Urinary bladder (tissue), 4 donors: ENCODE results near the gene GALR3. TPM values are rescaled to one million over a fixed set of nuclear protein-coding genes. Genes with fewer than 3 reads are reported as not detected.
A peak's percentile ranks its signal among the peaks of the same experiment; 100 is the strongest.

Experiments used
- DNase-seq: peaks from one replicate; pipeline ENCODE4 v3.0.0-alpha.2; 2015; ENCODE audit errors: extremely low spot score
- H3K27ac ChIP-seq: one replicate; pipeline ENCODE4 v1.5.1; 2013; ENCODE audit warnings: low read depth, mild to moderate bottlenecking, moderate library complexity
- H3K36me3 ChIP-seq: one replicate; pipeline ENCODE4 v1.6.1; 2013; ENCODE audit warnings: mild to moderate bottlenecking, moderate library complexity; ENCODE audit not compliant: insufficient read depth
- H3K4me1 ChIP-seq: one replicate; pipeline ENCODE4 v1.6.1; 2013; ENCODE audit warnings: mild to moderate bottlenecking, moderate library complexity; ENCODE audit not compliant: insufficient read depth
- H3K4me3 ChIP-seq: one replicate; pipeline ENCODE4 v1.5.1; 2013; ENCODE audit warnings: low read depth, low read length
- WGBS: extraction: QIAGEN DNeasy Blood & Tissue Kit; methylation state at CpG from one replicate; pipeline ENCODE4 v1.1.7; 2013; 5-methylcytosine and 5-hydroxymethylcytosine counted together
- polyA plus RNA-seq: library from polyadenylated mRNA; stranded (reverse); fragments of 200-250 nt; gene quantifications from one replicate; pipeline ENCODE4 v1.2.3, GENCODE V29; 2013
- total RNA-seq: library from RNA; depleted of rRNA; stranded (reverse); fragments of >200 nt; gene quantifications from one replicate; pipeline ENCODE4 v1.2.3, GENCODE V29; 2014
- donor health status: healthy with polysubstance abuse.
- donor health status: healthy.

The GALR3 gene, protein sequence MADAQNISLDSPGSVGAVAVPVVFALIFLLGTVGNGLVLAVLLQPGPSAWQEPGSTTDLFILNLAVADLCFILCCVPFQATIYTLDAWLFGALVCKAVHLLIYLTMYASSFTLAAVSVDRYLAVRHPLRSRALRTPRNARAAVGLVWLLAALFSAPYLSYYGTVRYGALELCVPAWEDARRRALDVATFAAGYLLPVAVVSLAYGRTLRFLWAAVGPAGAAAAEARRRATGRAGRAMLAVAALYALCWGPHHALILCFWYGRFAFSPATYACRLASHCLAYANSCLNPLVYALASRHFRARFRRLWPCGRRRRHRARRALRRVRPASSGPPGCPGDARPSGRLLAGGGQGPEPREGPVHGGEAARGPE
- total RNA-seq (not detected), polyA plus RNA-seq (not detected)

DNA sequence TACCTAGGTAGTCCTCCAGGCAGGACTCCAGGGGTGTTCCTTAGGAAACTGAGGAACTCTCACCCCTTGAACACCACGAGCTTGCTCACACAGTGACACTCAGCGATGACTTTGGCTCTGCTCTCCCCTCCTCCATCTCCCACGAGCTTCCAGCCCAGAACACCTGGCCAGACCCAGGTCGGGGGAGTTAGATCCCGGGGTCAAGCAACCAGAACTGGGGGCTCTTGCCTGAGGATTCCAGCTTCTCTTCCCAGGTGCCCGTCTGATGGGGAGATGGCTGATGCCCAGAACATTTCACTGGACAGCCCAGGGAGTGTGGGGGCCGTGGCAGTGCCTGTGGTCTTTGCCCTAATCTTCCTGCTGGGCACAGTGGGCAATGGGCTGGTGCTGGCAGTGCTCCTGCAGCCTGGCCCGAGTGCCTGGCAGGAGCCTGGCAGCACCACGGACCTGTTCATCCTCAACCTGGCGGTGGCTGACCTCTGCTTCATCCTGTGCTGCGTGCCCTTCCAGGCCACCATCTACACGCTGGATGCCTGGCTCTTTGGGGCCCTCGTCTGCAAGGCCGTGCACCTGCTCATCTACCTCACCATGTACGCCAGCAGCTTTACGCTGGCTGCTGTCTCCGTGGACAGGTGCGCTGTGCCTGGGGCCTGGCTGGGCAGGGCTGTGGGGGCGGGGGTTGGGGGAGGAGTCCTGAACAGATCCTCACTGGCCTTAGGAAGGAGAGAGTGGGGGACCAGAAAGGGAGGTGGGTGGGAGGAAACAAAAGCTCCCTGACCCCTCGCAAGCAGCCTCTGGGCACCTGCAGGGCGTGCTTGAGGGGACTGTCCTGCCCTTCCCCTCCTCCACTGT lies at the start of gene GALR3:
Gene GALR3, plus strand, starts transcription at position 249 of the 852 bp plus-strand sequence. Its CDS starts 25 bp downstream, at position 274.
- DNase-seq: no peak
- no peaks in the 10 kb centered on the region for H3K36me3 ChIP-seq
- no peak within 1 kb of the TSS for H3K4me3 ChIP-seq
- H3K4me1 ChIP-seq: peaks cover 3% of the 10 kb centered on the region
- WGBS: 64% methylated on average over 21 of the region's 21 CpGs
- no peak within 1 kb of the TSS for H3K27ac ChIP-seq

DNA sequence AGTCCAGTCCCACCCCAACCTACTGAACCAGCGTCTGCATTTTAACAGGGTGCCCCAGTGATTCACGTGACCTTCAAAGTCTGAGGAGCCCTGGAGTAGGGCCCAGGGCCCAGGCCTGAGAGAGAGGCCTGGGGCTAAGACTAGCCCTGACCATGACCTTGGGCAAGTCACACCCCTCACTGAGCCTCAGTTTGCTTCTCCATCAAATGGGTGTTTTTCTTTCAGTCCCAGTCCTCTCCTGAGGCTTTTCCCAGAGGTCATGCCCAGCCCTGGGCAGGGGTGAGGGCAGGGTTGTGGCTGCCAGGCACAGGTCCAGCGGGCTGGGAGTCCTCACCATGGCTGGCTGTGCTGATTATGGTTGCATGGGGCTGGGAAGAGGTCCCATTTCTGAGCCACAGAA lies 48.5 kb upstream of the GALR3 start:
- no peak overlapping the region for H3K4me3 ChIP-seq
- DNase-seq: no peak
- WGBS: 79% methylated on average over 3 of the region's 3 CpGs
- no peaks in the 10 kb centered on the region for H3K4me1 ChIP-seq
- no peaks in the 10 kb centered on the region for H3K36me3 ChIP-seq
- H3K27ac ChIP-seq: no peak overlapping the region

DNA sequence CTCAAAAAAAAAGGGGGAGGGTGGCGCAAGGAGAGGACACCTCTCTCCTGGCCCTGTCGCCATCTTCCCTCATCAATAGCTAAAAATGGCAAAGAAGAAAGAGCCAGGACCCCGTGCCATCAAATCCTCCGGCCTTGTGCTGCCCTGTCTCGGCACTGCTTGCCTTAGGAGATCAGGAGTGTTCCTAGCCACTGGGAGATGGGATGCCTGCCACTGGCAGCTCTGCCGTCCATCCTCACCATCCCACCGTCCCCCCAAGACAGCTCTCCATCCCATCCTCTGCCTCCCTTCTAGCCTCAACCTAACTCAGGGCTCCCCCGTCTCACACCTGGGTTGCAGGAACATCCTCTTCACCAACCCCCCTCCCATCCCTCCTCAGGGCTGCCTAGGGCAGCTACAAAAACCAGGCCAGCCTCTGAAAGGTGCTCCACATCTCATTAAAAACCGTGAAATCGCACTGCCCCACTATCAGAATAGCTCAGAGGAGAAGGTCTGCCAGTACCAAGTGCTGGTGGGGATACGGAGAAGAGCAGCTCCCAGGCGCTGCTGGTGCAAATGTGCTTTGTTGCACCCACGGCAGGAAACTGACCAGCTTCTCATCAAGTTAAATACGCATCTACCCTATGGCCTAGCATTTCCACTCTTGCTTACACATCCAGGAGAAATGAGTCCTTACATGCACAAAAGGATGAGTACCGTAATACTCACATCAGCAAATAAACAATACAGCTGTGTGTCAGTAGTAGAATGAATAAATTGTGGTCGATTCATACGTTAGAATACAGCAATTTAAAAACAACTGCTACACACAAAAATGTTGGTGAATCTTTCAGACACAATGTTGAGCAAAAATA lies 47.2 kb upstream of the GALR3 start:
- no peak overlapping the region for H3K4me3 ChIP-seq
- no peaks in the 10 kb centered on the region for H3K36me3 ChIP-seq
- no peaks in the 10 kb centered on the region for H3K4me1 ChIP-seq
- peak overlapping the region; percentile 46 for H3K27ac ChIP-seq
- 70% methylated on average over 17 of the region's 17 CpGs for WGBS
- no peak for DNase-seq

DNA sequence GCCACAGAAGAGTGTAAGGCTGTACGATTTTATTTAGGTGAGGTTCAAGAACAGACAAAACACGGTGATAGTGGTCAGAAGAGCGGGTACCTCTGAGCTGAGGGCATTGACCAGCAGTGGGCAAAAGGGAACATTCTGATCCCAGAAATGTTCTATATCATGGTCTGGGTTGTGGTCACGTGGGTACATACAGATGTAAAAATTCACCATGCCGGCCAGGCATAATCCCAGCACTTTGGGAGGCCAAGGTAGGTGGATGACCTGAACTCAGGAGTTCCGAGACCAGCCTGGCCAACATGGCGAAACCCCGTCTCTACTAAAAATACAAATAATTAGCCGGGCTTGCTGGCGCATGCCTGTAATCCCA lies 46.6 kb upstream of the GALR3 start:
- no peak for DNase-seq
- H3K4me3 ChIP-seq: no peak overlapping the region
- no peaks in the 10 kb centered on the region for H3K4me1 ChIP-seq
- H3K36me3 ChIP-seq: no peaks in the 10 kb centered on the region
- H3K27ac ChIP-seq: peak overlapping the region; percentile 46
- WGBS: 70% methylated on average over 10 of the region's 10 CpGs

DNA sequence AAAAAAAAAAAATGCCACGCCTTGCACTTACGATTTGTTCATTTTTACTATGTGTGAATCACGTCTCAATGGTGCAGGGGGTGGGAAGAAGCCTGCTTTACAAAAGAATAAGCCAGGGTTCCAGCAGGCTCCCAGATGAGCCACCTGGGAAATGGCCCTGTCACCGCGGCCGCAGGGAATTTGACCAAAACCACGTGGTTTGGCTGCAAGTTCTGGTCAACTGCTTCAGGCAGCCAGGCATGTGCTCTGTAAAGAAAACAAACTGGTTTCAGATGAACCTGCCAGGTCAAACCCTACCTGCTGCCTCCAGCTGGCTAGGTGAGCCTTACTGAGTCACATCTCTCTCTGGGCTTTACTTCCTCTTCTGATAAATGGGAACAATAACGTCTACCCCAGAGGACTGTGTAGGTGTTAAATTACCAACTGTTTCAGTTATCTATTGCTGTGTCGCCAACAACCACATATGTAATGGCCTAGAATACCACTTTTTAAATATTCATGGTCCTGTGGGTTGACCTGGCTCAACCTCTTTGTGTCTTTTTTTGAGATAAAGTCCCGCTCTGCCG lies 46.0 kb upstream of the GALR3 start:
- Histone ChIP-seq H3K27ac (no peak overlapping the region), H3K4me3 (no peak overlapping the region), H3K4me1 (no peaks in the 10 kb centered on the region), H3K36me3 (no peaks in the 10 kb centered on the region)
- WGBS: 33% methylated on average over 11 of the region's 11 CpGs
- no peak for DNase-seq

GRCh38 chr22:37778370-37779009 lies 44.7 kb upstream of the GALR3 start:
- Histone ChIP-seq H3K4me3 (no peak overlapping the region), H3K4me1 (no peaks in the 10 kb centered on the region), H3K27ac (no peak overlapping the region), H3K36me3 (no peaks in the 10 kb centered on the region)
- WGBS: 86% methylated on average over 10 of the region's 10 CpGs
- DNase-seq: no peak

GRCh38 chr22:37781434-37782059 lies 41.6 kb upstream of the GALR3 start:
- no peak for DNase-seq
- WGBS: 51% methylated on average over 13 of the region's 13 CpGs
- Histone ChIP-seq H3K27ac (no peak overlapping the region), H3K4me3 (no peak overlapping the region), H3K4me1 (no peaks in the 10 kb centered on the region), H3K36me3 (no peaks in the 10 kb centered on the region)

- H3K36me3 ChIP-seq: no peaks in the 10 kb centered on the region
- H3K27ac ChIP-seq: no peak overlapping the region
- H3K4me1 ChIP-seq: no peaks in the 10 kb centered on the region
- DNase-seq: no peak
- no peak overlapping the region for H3K4me3 ChIP-seq
- 34% methylated on average over 18 of the region's 18 CpGs for WGBS
Measured at GRCh38 chr22:37782340-37783168, 40.6 kb upstream of the GALR3 start.

DNA sequence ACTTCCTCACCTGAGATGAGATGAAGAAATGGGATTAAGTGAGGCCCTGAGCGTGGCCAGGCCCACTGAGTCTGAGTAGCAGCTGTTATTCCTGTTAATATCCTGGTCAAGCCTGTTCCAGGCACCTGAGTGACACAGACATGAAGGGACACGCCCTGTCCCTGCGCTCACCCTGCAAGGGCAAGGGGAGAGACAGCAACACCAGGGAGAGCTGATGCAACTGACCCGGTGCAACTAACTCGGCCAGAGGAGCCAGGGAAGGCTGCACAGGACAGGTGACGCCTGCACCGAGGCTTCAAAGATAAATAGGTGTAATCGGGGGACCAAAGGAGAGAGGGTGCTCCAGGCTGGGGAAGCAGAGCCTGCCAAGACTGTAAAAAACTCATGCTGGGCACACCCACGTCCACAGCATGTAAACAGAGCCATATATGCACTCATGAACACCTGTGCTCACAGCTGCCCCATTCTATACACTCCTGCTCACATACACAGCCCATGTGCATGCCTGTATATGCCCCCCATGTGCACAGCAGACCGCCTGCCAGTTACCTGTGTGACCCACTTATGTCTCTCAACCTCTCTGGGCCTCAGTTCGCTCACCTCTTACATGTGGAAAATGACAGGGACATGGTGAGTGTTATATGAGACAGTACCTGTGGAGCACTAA lies 38.2 kb upstream of the GALR3 start:
- 60% methylated on average over 11 of the region's 11 CpGs for WGBS
- no peak for DNase-seq
- no peak overlapping the region for H3K4me3 ChIP-seq
- H3K36me3 ChIP-seq: no peaks in the 10 kb centered on the region
- no peaks in the 10 kb centered on the region for H3K4me1 ChIP-seq
- no peak overlapping the region for H3K27ac ChIP-seq

DNA sequence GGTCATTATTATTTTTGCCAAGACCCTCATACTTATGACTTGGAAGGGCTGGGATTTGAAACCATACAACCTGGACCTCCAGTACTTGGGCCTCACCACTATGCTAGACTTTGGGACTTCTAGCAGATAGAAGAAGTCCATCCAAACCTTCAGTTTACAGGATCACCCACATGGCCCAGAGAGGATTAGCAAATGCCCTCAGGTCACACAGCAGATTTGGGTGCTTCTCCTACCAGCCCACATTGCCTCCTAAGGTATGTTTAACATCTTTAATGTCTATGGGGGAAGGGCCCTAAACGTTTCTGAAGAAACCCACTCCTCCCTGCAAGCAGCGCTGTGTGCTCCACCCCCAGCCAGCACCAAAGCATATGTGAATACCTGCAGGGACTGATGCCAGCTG lies 32.9 kb upstream of the GALR3 start:
- no peak for DNase-seq
- WGBS: 62% methylated on average over 2 of the region's 2 CpGs
- Histone ChIP-seq H3K36me3 (no peaks in the 10 kb centered on the region), H3K27ac (no peak overlapping the region), H3K4me1 (no peaks in the 10 kb centered on the region), H3K4me3 (no peak overlapping the region)

- Histone ChIP-seq H3K4me3 (no peak overlapping the region), H3K4me1 (no peaks in the 10 kb centered on the region), H3K36me3 (no peaks in the 10 kb centered on the region), H3K27ac (no peak overlapping the region)
- 91% methylated on average over 6 of the region's 6 CpGs for WGBS
- no peak for DNase-seq
Measured at GRCh38 chr22:37792494-37792893, 30.7 kb upstream of the GALR3 start.
